HG03558 (cell line): ENCODE results near the gene KCNQ1OT1.

Experiments
- ATAC-seq: cut with Tn5 transposase; IDR thresholded peaks from one replicate; pipeline ENCODE4 v1.9.1; 2021; ENCODE audit warnings: moderate number of reproducible peaks; ENCODE audit not compliant: unreplicated experiment; ENCODE audit errors: extremely low read depth

Gene KCNQ1OT1

GRCh38 chr11:2657697-2658284 is 42.0 kb downstream of the KCNQ1OT1 start:
- ATAC-seq, result no peak

GRCh38 chr11:2656859-2657258 is 42.9 kb downstream of the KCNQ1OT1 start:
- no peak for ATAC-seq

- ATAC-seq, result no peak
Measured at GRCh38 chr11:2655834-2656622, 43.8 kb downstream of the KCNQ1OT1 start.

GRCh38 chr11:2655016-2655719 is 44.6 kb downstream of the KCNQ1OT1 start:
- no peak for ATAC-seq

GRCh38 chr11:2653930-2654739 is 45.7 kb downstream of the KCNQ1OT1 start:
- no peak for ATAC-seq

- ATAC-seq, result no peak
Measured at GRCh38 chr11:2653198-2653551, 46.6 kb downstream of the KCNQ1OT1 start.

GRCh38 chr11:2652333-2653197 is 47.2 kb downstream of the KCNQ1OT1 start:
- ATAC-seq, result no peak

- ATAC-seq, result no peak
Measured at GRCh38 chr11:2651826-2652271, 47.9 kb downstream of the KCNQ1OT1 start.

GRCh38 chr11:2651054-2651617 is 48.7 kb downstream of the KCNQ1OT1 start:
- no peak for ATAC-seq

- no peak for ATAC-seq
Measured at GRCh38 chr11:2650343-2650867, 49.4 kb downstream of the KCNQ1OT1 start.

GRCh38 chr11:2649848-2650247 is 49.9 kb downstream of the KCNQ1OT1 start:
- ATAC-seq, result no peak

- no peak for ATAC-seq
Measured at GRCh38 chr11:2649400-2649799, 50.4 kb downstream of the KCNQ1OT1 start.

GRCh38 chr11:2647953-2648352 is 51.8 kb downstream of the KCNQ1OT1 start:
- ATAC-seq, result no peak

GRCh38 chr11:2647167-2647566 is 52.6 kb downstream of the KCNQ1OT1 start:
- ATAC-seq, result no peak

GRCh38 chr11:2645779-2646118 is 54.0 kb downstream of the KCNQ1OT1 start:
- ATAC-seq, result no peak

GRCh38 chr11:2644844-2645778 is 54.7 kb downstream of the KCNQ1OT1 start:
- ATAC-seq, result no peak

- no peak for ATAC-seq
Measured at GRCh38 chr11:2643746-2644145, 56.0 kb downstream of the KCNQ1OT1 start.

- no peak for ATAC-seq
Measured at GRCh38 chr11:2641623-2642022, 58.2 kb downstream of the KCNQ1OT1 start.
